Heart right ventricle (tissue), 16 donors: Measurements from ENCODE around the gene BLNK. TPM values are rescaled to one million over a fixed set of nuclear protein-coding genes. Genes with fewer than 3 reads are reported as not detected.

ENCODE experiments used
- ATAC-seq, 8 donors: fragments of 200-7000 bp; cut with Tn5 transposase; one replicate each; pipeline ENCODE4 v1.9.1; 2020; ENCODE audit warnings: mild to moderate bottlenecking in 8 of 8, moderate library complexity in 8 of 8, moderate number of reproducible peaks in 1 of 8
- DNase-seq, 2 donors: peaks; one replicate each; pipeline ENCODE4 v3.0.0-alpha.2; 2020
- H3K27ac ChIP-seq, 10 donors: fragments of 200-600 bp; sonication (generic) in 2 of 10; one replicate each; pipeline versions ENCODE4 v1.5.0 to v1.8.0; 2020 to 2022; ENCODE audit warnings: mild to moderate bottlenecking in 3 of 10
- H3K27me3 ChIP-seq, 7 donors: fragments of 200-600 bp; one replicate each; pipeline ENCODE4 v1.8.0; 2021 to 2022; ENCODE audit warnings: mild to moderate bottlenecking in 2 of 7
- H3K36me3 ChIP-seq, 9 donors: fragments of 200-600 bp; sonication (generic) in 1 of 9; one replicate each; pipeline versions ENCODE4 v1.5.0 to v1.8.0; 2020 to 2022; ENCODE audit warnings: mild to moderate bottlenecking in 2 of 9
- H3K4me1 ChIP-seq, 9 donors: fragments of 200-600 bp; sonication (generic) in 1 of 9; one replicate each; pipeline versions ENCODE4 v1.5.0 to v1.8.0; 2020 to 2022; ENCODE audit warnings: mild to moderate bottlenecking in 4 of 9
- H3K4me3 ChIP-seq, 10 donors: fragments of 200-600 bp; sonication (generic) in 2 of 10; one replicate each; pipeline versions ENCODE4 v1.5.0 to v1.8.0; 2020 to 2022; ENCODE audit warnings: mild to moderate bottlenecking in 7 of 10, moderate library complexity in 2 of 10
- H3K9me3 ChIP-seq, 11 donors: fragments of 200-600 bp in 10 of 11; sonication (generic) in 2 of 11; one replicate each; pipeline versions ENCODE4 v1.5.0 to v1.8.0; 2013 to 2022; ENCODE audit warnings: mild to moderate bottlenecking in 2 of 11, control low read depth in 1 of 11, moderate library complexity in 1 of 11
- CTCF ChIP-seq, 9 donors: fragments of 200-600 bp; sonication (generic) in 2 of 9; IDR thresholded peaks; one replicate each; pipeline versions ENCODE4 v1.5.0 to v1.8.0; 2021 to 2022; ENCODE audit warnings: antibody characterized with exemption in 9 of 9, mild to moderate bottlenecking in 5 of 9, moderate library complexity in 1 of 9
- WGBS, 2 donors: extraction: QIAGEN DNeasy Blood & Tissue Kit; methylation state at CpG; one replicate each; pipeline ENCODE4 v1.1.7; 2013; ENCODE audit warnings: inconsistent platforms in 1 of 2; 5-methylcytosine and 5-hydroxymethylcytosine counted together
- intact Hi-C, 10 donors: fragments of 100-400 bp; cut with DNase I; formaldehyde crosslinking; loops; one replicate each; pipeline versions ENCODE4 v1.11.1 to v1.14.2; 2022
- polyA plus RNA-seq, 2 donors: library from polyadenylated mRNA; stranded (reverse); fragments of 200-250 nt; gene quantifications; one replicate each; pipeline ENCODE4 v1.2.3, GENCODE V29; 2013
- total RNA-seq, 10 donors: library from RNA; stranded (reverse); fragmentation: NEBNext Ultra II Directional in 3 of 10; extraction: Animal tissue kit (Norgen Biotek cat#: 25700) in 3 of 10; gene quantifications; one replicate each; pipeline versions ENCODE4 v1.2.1 to v1.2.4, GENCODE V29; 2021 to 2023
- donor health status: Arrhythmogenic right ventricular cardiomyopathy.
- donor health status: ischemic (EF 13 %, LVEDD 7.1; RV severe dilation, severe dysfunction).
- donor health status: healthy with polysubstance abuse.
- donor health status: DM: no; HTN: yes; CAD: no.
- donor health status: DM: no; HTN: no; CAD: no.
- donor health status: ischemic (EF 25% LVEDD 6.9; RV normal size, moderate dysfunction).
- donor health status: ischemic (EF 25% LVEDD 5.7; RV mildly dilated, moderate dysfunction).
- donor health status: healthy.
- donor health status: DM: yes; HTN: yes; CAD: no.
- donor health status: Ischemic cardiomyopathy.
- donor health status: ischemic (EF 35%, LVEDD 5.7; RV mildly dilated, moderate dysfunction).
- donor health status: nonischemic (EF 11% LVEDD 7.7; RV severe dilation, severe dysfunction).
- donor health status: DM: yes; HTN: yes; CAD: no.
- donor health status: PGD.
- donor health status: ischemic (EF 29% LVEDD 5.4; RV normal size, mild dysfunction).
- donor health status: nonischemic (EF 23%, LVEDD 6.1; RV moderate dilation, normal function).

BLNK gene
- total and polyA plus RNA-seq, 12 donors, result 0.25 to 4.4 (median 0.65) TPM

- Histone ChIP-seq H3K27ac (peak overlapping the region in 1 of 10 donors; percentile 9), H3K36me3 (no peaks in the 10 kb centered on the region), H3K27me3 (peaks cover 0 to 5% (median 0%) of the 10 kb centered on the region in 7 donors), H3K4me1 (peaks cover 0 to 18% (median 4%) of the 10 kb centered on the region in 9 donors), H3K4me3 (no peak overlapping the region), H3K9me3 (no peaks in the 10 kb centered on the region)
- ATAC-seq (peak; percentile 30 to 94 (median 78)), DNase-seq (peak; percentile 46 to 64)
- no peak for TF ChIP-seq CTCF (IDR thresholded peaks at IDR 0.05)
- WGBS, 2 donors, result 78 to 83% methylated on average over 2 of the region's 2 CpGs
- intact Hi-C loops, result loop anchor here in 1 of 10 donors (5.0 kb wide), 1 partner anchor 44 kb away; no protein-coding TSS in a partner anchor
Measured at GRCh38 chr10:96275685-96276418, 4.5 kb upstream of the BLNK start.

- Histone ChIP-seq H3K4me3 (no peak overlapping the region), H3K9me3 (no peaks in the 10 kb centered on the region), H3K4me1 (peaks cover 0 to 18% (median 4%) of the 10 kb centered on the region in 9 donors), H3K27me3 (peaks cover 0 to 9% (median 5%) of the 10 kb centered on the region in 7 donors), H3K27ac (peak overlapping the region in 1 of 10 donors; percentile 84), H3K36me3 (no peaks in the 10 kb centered on the region)
- intact Hi-C loops, result no loop called here
- no peak for TF ChIP-seq CTCF (IDR thresholded peaks at IDR 0.05)
- no peak for ATAC-seq
- 72 to 74% methylated on average over 8 of the region's 8 CpGs for WGBS, 2 donors
- DNase-seq, result no peak
Measured at GRCh38 chr10:96272316-96273280, 1.2 kb upstream of the BLNK start.

GRCh38 chr10:96270571-96270970, 798 bp downstream of the BLNK start:
- Histone ChIP-seq H3K36me3 (no peaks in the 10 kb centered on the region), H3K27ac (peak overlapping the region in 2 of 10 donors; percentile 17 to 84), H3K4me1 (peaks cover 0 to 18% (median under 1%) of the 10 kb centered on the region in 9 donors), H3K27me3 (peaks cover 0 to 20% (median 5%) of the 10 kb centered on the region in 7 donors), H3K9me3 (no peaks in the 10 kb centered on the region), H3K4me3 (peak overlapping the region in 4 of 10 donors; percentile 15 to 39 (median 18))
- WGBS, 2 donors, result 92 to 98% methylated on average over 2 of the region's 2 CpGs
- no peak for TF ChIP-seq CTCF (IDR thresholded peaks at IDR 0.05)
- intact Hi-C loops, result no loop called here
- DNase-seq (no peak), ATAC-seq (no peak)
